ENCODE data around the gene FFAR2.

Gene FFAR2

DNA sequence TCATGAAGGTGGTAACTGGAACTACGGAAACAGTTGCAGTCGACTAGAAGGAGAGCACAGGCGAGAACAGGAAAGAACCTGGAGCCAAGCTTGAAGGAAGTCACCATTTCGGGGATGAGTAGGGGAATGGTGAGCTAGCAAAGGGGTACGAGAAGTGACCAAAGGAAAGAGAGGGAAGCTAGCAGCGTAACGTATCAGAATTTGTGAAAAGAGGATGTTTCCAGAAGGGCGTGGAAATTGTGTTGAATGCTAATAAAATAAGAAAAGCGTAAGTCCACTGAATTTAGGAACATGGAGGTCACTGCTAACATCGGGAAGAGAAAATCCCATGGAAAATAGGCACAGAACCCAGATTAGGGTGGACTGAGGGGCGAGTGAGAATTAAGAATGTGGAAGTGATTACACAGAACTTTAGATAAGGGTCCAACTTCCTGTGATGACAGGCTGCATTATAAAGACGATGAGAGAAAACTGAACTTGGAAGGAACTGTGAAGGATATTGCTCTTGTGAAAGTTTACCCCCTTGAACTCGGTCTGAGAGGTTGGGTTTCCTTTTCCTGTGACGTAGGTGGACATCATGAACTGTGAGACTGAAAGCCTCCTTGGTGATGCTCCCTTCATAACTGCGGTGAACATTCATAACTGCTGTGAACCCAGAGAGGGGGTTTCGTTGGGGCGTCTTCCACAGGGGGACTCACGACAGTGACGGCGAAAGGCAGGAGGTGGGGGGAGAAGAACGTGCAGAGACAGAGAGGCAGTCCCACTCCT, 2.0 kb upstream of the FFAR2 start:
- 0 out of 2 replicates have a peak overlapping the region, but pooled peaks have one; percentile 97 for H3K27ac ChIP-seq
- TF ChIP-seq, protein P1, sequence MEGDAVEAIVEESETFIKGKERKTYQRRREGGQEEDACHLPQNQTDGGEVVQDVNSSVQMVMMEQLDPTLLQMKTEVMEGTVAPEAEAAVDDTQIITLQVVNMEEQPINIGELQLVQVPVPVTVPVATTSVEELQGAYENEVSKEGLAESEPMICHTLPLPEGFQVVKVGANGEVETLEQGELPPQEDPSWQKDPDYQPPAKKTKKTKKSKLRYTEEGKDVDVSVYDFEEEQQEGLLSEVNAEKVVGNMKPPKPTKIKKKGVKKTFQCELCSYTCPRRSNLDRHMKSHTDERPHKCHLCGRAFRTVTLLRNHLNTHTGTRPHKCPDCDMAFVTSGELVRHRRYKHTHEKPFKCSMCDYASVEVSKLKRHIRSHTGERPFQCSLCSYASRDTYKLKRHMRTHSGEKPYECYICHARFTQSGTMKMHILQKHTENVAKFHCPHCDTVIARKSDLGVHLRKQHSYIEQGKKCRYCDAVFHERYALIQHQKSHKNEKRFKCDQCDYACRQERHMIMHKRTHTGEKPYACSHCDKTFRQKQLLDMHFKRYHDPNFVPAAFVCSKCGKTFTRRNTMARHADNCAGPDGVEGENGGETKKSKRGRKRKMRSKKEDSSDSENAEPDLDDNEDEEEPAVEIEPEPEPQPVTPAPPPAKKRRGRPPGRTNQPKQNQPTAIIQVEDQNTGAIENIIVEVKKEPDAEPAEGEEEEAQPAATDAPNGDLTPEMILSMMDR (conservative IDR thresholded peaks at IDR 0.05), result no peak

DNA sequence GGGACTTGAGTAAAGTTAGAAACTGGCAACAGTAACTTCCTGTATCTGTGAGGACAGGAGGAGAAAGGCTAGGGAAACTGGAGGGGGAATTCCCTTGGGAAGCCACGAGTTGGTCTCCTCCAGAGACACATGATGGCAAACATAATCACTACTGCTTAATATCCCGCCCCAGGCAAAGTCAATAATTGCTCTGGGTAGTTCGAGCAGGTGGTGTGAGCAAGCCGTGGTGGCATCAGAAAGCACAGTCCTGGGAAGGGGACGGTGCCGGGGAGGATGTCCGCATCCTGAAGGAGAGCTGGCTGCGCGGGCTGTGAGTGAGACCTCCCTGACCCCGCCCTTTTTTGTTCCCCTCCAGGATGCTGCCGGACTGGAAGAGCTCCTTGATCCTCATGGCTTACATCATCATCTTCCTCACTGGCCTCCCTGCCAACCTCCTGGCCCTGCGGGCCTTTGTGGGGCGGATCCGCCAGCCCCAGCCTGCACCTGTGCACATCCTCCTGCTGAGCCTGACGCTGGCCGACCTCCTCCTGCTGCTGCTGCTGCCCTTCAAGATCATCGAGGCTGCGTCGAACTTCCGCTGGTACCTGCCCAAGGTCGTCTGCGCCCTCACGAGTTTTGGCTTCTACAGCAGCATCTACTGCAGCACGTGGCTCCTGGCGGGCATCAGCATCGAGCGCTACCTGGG, 1.4 kb downstream of the FFAR2 start:
- peak overlapping the region; percentile 97 for H3K27ac ChIP-seq
- TF ChIP-seq, protein P1 (conservative IDR thresholded peaks at IDR 0.05), result no peak

DNA sequence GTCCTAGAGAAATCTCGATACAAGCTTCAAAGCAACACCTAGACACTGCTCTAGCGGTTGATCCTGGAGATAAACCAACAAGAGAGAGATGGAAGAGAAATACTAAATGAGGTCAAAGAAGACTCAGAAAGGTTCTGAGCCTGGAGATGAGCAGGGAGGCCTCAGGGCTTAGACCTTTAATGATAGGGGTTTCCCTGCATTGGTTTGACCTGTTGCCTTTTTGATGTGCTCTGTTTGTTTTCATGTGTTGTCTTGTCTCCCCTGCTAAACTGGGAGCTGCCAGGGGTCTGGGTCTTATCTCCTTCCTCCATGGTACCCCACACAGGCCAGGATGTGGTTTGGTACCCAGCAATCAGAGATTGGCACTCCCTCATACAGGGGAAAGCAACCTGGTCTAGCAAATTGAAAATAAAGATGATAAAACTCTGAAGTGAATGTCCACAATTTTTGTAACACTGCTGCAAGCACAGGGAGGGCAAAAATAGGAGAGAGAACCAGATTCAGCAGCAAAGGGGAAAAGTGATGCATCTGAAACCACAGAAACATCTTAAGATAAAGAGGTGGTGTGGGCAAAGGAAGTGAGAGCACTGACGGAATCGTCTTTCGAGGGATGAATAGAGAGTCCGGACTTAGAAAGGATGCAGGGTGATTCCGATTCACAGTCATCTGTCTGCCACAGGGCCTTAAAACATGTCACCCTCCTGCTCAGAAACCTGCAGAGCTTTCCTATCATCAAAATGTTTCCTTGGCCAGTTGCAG, 3.5 kb downstream of the FFAR2 start:
- no peak overlapping the region for H3K27ac ChIP-seq
- TF ChIP-seq, protein P1 (conservative IDR thresholded peaks at IDR 0.05), result no peak

DNA sequence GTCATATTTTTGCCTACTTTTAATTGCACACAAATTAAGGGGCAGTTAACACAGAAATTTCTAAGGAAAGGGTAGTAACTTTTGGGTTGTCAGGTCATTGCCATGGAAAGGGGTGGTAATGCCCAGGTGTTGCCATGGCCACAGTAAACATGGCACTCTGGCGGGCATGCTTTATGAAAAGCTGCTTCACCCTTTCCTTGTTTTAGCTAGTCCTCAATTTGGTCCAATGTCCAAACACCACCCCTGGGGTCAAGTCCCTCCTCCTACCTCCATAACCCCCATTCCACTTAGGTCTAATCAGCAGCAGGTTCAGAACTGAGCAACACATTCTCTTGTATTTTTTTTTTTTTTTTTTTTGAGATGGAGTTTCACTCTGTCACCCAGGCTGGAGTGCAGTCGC, 6.6 kb downstream of the FFAR2 start:
- TF ChIP-seq, protein P1 (conservative IDR thresholded peaks at IDR 0.05), result no peak
- peak overlapping the region; percentile 98; the same call in 1 of the 2 replicates for H3K27ac ChIP-seq

DNA sequence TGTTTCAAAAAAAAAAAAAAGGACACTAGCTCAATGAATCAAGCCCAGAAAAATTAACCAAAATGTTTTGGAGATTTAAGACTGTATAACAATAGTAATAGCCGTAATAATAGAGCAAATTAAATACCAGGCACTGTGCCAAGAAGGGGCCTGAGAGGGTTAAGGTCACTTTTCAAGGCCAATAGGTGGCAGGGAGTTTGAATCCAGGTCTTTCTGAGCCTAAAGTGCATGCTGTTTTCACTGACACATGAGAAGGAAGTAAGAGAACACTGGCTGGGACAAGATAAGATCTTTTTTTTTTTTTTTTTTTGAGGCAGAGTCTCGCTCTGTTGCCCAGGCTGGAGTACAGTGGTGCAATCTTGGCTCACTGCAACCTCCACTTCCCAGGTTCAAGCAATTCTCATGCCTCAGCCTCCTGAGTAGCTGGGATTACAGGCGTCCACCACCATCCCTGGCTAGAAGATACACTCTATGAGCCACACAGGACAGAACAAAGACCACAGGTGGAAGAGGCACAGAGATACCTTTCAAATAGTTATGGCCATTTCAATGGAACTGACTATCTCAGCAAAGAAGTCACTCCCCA, 7.7 kb downstream of the FFAR2 start:
- peak overlapping the region; percentile 98 for H3K27ac ChIP-seq
- TF ChIP-seq, protein P1 (conservative IDR thresholded peaks at IDR 0.05), result no peak

DNA sequence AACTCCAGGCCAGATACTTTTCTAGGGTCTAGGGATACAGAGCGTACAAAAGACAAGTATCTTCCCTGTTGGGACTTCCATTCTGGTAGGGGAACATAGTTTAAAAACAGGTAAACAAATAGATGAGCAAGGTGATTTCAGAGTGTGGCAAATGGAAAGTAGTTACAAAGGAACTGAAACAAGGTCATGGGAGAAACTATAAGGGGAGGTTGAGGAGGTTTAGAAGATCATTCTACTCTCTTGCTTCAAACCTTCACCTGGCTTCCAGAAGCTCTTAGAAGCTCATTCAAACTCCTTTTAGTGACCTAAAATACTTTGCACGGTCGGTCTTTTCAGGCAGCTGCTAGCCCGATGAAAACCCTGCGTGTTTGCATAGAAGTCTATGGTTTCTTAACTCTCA, 9.1 kb downstream of the FFAR2 start:
- peak overlapping the region; percentile 98 for H3K27ac ChIP-seq
- TF ChIP-seq, protein P1 (conservative IDR thresholded peaks at IDR 0.05), result no peak

DNA sequence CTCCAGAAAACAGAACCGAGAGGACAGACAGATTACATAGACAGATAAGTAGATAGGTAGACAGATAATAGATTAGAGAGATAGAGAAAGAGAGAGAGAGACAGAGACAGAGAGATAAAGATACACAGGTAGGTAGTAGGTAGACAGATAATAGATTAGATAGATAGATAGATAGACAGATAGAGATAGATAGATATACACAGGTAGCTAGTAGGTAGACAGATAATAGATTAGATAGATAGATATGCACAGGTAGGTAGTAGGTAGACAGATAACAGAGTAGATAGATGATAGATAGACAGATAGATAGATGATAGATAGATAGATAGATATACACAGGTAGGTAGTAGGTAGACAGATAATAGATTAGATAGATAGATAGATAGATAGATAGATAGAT, 10.1 kb downstream of the FFAR2 start:
- peak overlapping the region; percentile 98 for H3K27ac ChIP-seq
- TF ChIP-seq, protein P1 (conservative IDR thresholded peaks at IDR 0.05), result no peak

Data from VCaP (cell line).